ENCODE data around the gene HIPK4. TPM values are rescaled to one million over a fixed set of nuclear protein-coding genes. Genes with fewer than 3 reads are reported as not detected.

The HIPK4 gene
- total and polyA plus RNA-seq, 9 of the 15 experiments (the other 6 are each of a cell fraction or from before 2014, with no cell fraction given): 0.06 to 0.09 TPM; not detected in 7

DNA sequence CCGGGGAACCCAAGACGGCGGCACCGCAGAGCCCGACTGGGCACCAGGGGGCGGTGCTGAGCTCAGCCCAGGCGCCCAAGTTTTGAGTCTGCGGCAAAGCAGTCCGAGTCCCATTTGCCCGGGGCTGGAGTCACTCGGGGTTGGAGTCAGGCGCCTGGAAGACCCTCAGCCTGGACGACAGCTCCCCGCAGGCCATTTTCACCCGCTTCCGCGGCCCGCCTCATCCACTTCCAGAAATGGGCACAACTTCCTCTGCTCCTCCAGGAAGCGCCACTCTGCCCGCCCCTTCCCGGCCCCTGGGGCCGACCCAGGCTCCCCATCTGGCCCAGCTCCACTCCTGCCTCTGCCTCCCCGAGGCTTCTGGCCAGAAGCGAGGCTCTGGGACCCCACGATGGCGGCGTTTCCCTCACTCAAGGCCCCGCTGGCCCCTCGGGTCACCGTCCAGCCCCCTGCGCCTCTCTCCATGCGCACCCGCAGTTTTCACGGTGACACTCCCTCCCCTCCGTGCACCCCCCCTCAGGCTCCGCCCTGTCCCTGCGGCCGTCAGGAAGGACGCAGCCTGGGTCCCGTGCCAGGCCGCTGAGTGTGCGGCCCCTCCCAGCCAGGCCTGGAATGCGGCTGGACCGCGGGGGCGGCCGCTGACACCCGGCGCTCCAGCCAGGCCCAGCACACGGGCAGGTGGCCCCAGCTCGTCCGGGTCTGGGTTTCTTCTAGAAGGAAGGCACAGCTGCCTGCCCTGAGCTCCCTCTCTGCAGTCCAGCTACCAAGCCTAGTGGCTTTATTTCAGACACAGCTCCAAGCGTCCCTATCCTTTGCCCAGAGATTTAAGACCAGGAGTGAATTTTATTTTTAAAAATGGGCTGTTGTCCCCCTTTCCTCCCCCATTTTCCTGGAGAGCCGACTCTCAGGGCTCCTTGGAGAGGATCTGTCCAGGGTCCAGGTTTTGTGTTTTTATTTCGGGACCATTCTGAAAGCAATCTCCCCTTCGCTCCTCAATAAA is 31.1 kb upstream of the HIPK4 start (continued):
- TF ChIP-seq ZNF347 (CRISPR knock-in tag; IDR thresholded peaks at IDR 0.05; ENCODE audit: low read depth) (no peak), SMARCB1 (IDR thresholded peaks at IDR 0.05; ENCODE audit: insufficient read length, low read depth) (no peak), DDX20 (tag; IDR thresholded peaks at IDR 0.05; ENCODE audit: low read depth) (no peak), HMG20B (CRISPR knock-in tag; IDR thresholded peaks at IDR 0.05) (no peak), GMEB1 (CRISPR knock-in tag; IDR thresholded peaks at IDR 0.05) (peak; percentile 73), POLR2H (tag; IDR thresholded peaks at IDR 0.05; ENCODE audit: low read depth) (peak; percentile 61), ZNF79 (CRISPR knock-in tag; IDR thresholded peaks at IDR 0.05; ENCODE audit: low read depth) (no peak), ARID3A (IDR thresholded peaks at IDR 0.05; ENCODE audit: borderline replicate concordance, low read depth, low read length) (no peak), CCNT2 (IDR thresholded peaks at IDR 0.05; ENCODE audit: borderline replicate concordance, extremely low read depth, insufficient read length, low read depth, low read length) (peak; percentile 98), CAMTA2 (CRISPR knock-in tag; conservative IDR thresholded peaks at IDR 0.05) (0 out of 2 replicates have a peak, but pooled peaks have one; percentile 23), POLR2G (IDR thresholded peaks at IDR 0.05; ENCODE audit: low read depth, low read length) (peak; percentile 94), HOXB6 (CRISPR knock-in tag; IDR thresholded peaks at IDR 0.05; ENCODE audit: borderline replicate concordance) (no peak), SAFB (IDR thresholded peaks at IDR 0.05; ENCODE audit: borderline replicate concordance, low read depth, low read length) (no peak), FOXK1 (CRISPR knock-in tag; IDR thresholded peaks at IDR 0.05; ENCODE audit: borderline replicate concordance) (peak; percentile 73; the same call in 1 of the 2 replicates)
- TF ChIP-seq, protein P1, sequence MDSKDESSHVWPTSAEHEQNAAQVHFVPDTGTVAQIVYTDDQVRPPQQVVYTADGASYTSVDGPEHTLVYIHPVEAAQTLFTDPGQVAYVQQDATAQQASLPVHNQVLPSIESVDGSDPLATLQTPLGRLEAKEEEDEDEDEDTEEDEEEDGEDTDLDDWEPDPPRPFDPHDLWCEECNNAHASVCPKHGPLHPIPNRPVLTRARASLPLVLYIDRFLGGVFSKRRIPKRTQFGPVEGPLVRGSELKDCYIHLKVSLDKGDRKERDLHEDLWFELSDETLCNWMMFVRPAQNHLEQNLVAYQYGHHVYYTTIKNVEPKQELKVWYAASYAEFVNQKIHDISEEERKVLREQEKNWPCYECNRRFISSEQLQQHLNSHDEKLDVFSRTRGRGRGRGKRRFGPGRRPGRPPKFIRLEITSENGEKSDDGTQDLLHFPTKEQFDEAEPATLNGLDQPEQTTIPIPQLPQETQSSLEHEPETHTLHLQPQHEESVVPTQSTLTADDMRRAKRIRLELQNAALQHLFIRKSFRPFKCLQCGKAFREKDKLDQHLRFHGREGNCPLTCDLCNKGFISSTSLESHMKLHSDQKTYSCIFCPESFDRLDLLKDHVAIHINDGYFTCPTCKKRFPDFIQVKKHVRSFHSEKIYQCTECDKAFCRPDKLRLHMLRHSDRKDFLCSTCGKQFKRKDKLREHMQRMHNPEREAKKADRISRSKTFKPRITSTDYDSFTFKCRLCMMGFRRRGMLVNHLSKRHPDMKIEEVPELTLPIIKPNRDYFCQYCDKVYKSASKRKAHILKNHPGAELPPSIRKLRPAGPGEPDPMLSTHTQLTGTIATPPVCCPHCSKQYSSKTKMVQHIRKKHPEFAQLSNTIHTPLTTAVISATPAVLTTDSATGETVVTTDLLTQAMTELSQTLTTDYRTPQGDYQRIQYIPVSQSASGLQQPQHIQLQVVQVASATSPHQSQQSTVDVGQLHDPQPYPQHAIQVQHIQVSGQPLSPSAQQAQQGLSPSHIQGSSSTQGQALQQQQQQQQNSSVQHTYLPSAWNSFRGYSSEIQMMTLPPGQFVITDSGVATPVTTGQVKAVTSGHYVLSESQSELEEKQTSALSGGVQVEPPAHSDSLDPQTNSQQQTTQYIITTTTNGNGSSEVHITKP (IDR thresholded peaks at IDR 0.05; ENCODE audit: partially characterized antibody): peak; percentile 73
- TF ChIP-seq, protein P2, sequence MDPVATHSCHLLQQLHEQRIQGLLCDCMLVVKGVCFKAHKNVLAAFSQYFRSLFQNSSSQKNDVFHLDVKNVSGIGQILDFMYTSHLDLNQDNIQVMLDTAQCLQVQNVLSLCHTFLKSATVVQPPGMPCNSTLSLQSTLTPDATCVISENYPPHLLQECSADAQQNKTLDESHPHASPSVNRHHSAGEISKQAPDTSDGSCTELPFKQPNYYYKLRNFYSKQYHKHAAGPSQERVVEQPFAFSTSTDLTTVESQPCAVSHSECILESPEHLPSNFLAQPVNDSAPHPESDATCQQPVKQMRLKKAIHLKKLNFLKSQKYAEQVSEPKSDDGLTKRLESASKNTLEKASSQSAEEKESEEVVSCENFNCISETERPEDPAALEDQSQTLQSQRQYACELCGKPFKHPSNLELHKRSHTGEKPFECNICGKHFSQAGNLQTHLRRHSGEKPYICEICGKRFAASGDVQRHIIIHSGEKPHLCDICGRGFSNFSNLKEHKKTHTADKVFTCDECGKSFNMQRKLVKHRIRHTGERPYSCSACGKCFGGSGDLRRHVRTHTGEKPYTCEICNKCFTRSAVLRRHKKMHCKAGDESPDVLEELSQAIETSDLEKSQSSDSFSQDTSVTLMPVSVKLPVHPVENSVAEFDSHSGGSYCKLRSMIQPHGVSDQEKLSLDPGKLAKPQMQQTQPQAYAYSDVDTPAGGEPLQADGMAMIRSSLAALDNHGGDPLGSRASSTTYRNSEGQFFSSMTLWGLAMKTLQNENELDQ (CRISPR knock-in tag; IDR thresholded peaks at IDR 0.05; ENCODE audit: borderline replicate concordance): no peak

All from K562 (cell line).